Epidermal melanocyte (primary cell): Measurements from ENCODE around the gene RASGEF1C.

Experiments used
- DNase-seq: peaks from one replicate; pipeline ENCODE4 v3.0.0; 2011; ENCODE audit warnings: low spot score; ENCODE audit not compliant: insufficient read length

RASGEF1C gene

GRCh38 chr5:180120237-180121101 lies 88.5 kb downstream of the RASGEF1C start:
- DNase-seq: no peak

GRCh38 chr5:180119903-180120236 lies 89.1 kb downstream of the RASGEF1C start:
- no peak for DNase-seq

- DNase-seq: no peak
Measured at GRCh38 chr5:180119031-180119902, 89.7 kb downstream of the RASGEF1C start.

GRCh38 chr5:180118391-180118791 lies 90.6 kb downstream of the RASGEF1C start:
- peak; percentile 1 for DNase-seq

- DNase-seq: peak; percentile 14
Measured at GRCh38 chr5:180117000-180117725, 91.8 kb downstream of the RASGEF1C start.

DNA sequence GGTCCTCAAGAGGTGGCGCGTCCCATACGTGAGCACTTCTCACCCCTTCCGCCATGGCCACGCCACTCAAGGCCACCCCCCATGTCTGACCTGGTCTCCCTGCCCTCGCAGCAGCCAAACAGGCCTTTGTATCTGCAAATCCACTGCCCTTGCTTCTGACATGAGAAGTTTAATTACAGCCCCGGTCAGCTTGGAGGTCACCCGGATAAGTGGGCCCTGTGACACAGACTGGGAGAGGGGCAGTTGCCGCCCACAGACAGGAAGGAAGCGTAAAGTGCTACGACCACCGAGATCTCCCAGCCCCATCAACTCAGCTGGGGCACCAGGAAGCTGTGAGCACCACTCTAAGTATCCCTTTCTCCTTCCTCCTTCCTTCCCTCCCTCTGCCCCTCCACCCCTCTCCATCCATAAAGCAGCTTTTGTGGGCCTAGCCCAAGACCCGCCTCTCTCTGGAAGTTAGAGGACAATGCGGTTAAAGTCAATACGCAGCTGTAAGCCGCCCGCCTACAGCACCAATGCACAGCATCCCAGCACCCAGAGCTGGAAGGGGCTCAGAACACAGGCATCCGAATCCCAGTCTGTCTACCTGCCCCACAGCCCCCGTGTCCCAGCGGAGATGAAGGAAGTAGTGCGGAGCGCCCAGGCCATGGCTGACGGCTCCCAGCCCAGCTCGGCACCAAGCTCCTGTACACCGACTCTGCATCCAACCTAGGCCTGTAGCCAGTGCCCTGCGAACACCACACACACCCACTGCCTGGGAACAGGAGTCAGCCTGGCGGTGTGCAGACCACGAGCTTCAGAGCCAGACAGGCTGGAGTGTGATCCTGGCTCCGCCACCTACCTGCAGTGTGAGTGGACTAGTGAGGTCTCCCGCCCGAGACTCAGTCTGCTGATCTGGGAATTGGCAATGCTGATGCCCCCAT lies 92.7 kb downstream of the RASGEF1C start:
- no peak for DNase-seq

DNA sequence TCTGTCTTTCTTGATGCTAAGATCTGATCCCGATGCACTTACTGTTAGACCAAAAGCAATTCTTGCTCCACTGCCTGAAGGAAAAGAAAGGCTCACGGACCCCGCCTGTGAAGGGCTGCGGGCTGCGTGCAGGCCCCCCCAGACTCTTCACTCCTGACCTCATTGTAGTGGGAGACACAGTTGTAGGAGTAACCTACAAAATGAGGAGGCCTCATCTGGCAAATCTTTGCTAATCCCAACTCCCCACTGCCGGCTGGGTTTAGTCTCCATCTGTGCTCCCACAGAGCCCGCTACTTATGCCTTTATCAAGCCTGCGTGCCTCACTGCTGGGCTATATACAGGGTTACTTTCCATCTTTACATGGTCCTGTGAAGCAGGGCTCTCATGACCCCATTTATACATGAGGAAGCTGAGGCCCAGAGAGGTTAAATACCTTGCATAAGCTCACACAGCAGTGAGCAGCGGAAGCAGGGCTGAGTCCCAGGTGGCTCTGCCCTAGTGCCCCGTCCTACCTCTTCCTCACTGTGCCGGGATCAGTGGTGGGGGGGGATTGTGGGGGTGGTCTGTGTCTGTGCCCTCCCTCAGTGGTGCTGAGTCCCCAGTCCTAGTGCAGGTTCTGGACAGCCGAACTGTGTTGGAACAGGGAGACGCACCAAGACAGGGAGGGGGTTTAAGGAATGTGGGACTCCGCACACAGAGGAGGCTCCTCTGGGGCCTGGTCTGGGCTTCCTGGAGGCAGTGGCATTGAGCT lies 93.5 kb downstream of the RASGEF1C start:
- no peak for DNase-seq

GRCh38 chr5:180114304-180115003 lies 94.6 kb downstream of the RASGEF1C start:
- DNase-seq: no peak

DNA sequence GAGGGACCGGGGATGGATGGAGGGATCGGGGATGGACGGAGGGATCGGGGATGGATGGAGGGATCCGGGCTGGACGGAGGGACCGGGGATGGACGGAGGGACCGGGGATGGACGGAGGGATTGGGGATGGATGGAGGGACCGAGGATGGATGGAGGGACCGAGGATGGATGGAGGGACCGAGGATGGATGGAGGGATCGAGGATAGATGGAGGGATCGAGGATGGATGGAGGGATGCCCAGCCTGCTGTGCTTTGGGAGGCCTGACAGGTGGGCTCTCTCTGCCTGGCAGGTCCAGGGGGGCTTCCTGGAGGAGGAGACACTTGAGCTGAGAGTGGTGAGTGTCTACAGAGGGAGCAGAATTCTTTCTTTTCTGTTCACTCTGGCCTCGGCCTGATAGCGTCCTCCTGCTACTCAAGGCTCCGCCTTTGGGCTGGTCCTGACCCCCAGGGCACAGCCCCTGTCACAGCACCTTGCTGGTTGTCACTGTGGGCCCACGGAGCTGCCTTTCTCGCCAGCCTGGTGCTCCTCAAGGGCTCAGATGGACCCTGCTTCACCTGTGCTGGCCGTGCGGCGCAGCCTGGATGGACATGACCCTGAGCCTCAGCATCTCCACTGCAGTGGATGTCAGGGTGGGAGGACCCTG lies 95.2 kb downstream of the RASGEF1C start:
- no peak for DNase-seq

- no peak for DNase-seq
Measured at GRCh38 chr5:180112181-180112861, 96.7 kb downstream of the RASGEF1C start.

DNA sequence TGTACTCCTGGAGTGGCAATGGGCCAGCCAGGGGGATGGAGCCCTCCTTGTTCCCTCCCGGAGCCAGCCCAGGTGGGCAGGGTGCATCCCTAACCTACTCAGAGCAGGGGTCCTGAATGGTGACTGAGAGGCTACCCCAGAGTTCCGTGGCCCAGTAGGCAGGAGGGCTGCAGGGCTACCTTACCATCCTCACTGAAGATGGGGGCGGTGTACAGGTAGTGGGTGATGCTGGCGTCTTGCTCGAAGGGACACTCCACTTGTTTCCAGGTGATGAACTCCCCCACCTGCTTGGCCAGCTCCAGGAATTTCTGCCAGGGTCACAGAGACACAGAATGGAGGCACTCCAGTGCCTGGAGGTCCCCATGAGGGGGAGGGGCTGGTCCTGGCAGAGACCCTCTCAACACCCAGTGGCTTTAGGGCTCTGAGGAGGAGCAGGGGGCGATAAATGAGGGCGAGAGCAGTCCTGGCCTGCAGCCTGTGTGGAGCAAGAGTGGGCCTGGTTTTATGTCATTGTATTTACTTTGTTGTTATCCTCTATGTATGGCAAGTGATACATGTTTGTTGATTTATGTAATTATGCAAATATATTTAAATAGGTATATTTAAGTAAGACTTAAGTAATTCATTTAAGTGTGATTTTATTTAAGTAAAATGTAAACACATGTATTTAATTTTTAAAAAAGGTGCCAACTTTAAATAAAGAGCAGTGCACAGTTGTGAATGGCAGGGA lies 97.6 kb downstream of the RASGEF1C start:
- no peak for DNase-seq

DNA sequence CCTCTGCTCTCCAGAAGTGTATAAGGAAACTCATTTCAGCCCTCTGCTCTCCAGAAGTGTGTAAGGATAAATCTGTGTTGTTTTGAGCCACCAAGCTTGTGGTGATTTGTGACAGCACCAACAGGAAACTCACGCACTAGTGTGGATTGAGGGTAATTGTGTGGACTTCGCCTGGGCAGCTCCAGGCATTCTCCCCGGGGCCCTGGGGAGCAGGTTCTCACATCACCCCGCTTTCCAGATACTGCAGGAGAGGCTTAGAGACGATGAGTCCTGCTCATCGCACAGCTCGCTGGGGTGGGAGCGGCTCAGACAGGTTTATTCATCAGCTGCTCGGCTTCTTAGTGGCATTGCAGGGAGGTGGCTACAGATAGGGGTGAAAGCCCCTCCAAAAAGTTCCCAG lies 99.1 kb downstream of the RASGEF1C start:
- DNase-seq: no peak

GRCh38 chr5:180107005-180107404 lies 102.0 kb downstream of the RASGEF1C start:
- DNase-seq: no peak

DNA sequence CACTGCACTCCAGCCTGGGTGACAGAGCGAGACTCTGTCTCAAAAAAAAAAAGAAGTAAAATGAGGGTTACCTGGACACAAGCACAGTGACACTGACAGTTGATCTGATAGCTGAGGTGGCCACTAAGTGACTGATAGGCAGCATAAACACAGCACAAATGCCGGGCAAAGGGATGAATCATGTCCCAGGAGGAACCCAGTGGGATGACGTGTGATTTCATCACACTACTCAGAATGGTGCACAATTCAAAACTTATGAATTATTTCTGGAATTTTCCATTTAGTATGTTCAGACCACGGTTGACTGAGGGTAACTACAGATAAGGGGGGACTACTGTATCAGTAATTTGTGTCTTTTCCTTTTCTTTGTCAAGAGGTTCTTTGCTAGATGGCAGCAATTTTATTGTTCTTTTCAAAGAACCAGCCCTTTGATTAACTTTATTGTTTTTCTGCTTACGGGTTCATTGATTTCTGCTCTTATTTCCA lies 103.1 kb downstream of the RASGEF1C start:
- no peak for DNase-seq

DNA sequence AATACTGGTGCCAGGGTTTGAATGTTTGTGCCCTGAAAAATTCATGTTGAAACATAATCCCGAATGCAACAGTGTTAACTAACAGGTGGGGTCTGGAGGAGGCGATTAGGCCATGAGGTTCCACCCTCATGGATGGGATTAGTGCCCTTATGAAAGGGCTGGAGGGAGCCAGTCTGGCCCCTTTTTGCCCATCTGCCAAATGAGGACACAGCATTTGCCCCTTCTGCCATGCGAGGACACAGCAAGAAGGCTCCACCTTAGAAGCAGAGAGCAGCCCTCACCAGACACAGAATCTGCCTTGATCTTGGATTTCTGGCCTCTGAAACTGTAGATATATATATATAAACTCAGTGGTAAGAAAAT lies 104.9 kb downstream of the RASGEF1C start:
- DNase-seq: no peak

DNA sequence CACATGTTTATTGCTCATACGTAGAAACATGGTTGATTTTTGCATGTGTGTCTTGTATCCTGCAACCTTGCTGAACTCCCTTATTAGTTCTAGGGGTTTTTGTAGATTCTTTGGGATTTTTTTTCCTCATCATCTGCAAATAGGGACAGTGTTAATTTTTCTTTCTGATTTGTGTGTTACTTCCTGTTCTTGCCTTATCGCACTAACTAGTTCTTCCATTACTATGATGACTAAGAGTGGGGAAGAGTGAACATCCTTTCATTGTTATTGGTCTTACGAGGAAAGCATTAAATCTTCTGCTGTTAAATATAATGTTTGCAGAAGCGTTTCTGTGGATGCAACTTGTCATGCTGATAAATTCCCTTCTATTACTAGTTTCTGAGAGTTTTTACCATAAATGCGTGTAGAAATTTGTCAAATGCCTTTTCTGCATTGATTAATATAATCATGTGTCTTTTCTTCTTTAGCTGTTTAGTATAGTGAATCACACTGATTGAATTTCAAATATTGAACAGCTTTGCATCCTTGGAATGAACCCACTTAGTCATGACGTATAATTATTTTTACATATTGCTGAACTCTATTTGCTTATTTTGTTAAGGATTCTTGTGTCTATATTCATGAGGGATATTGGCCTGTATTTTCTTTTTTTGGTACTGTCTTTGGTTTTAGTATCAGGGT lies 105.4 kb downstream of the RASGEF1C start:
- DNase-seq: no peak

DNA sequence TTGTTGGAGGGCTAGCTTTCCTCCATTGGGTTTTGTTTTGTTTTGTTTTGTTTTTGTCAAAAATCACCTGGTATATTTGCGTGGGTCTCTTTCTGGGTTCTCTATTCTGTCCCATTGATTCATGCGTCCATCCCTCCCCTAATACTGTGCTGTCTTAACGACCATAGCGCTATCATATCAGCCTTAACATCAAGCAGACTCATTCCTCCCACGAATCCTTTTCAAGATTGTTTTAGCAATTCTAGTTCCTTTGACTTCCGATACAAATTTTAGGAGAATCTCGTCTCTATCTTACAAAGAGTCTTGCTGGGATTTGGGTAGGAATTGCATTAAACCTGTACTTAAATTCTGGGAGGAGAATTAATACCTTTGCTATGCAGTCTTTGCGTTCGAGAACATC lies 106.4 kb downstream of the RASGEF1C start:
- no peak for DNase-seq
